K562 (cell line): ENCODE data around the gene HSFX3. TPM values are rescaled to one million over a fixed set of nuclear protein-coding genes. Genes with fewer than 3 reads are reported as not detected.

Experiments
- ATAC-seq: fragments of 200-7000 bp; cut with Tn5 transposase; 3 replicates; pipeline ENCODE4 v1.9.1; 2020; ENCODE audit warnings: moderate library complexity
- BruUV-seq: library from RNA; stranded (reverse); fragments of 400-500 nt; replicated peaks from 2 replicates; lab custom pipeline; 2021; lab: Mats Ljungman, UMichigan
- CTCF ChIA-PET: fragments of 300-600 bp; formaldehyde crosslinking; extraction: SDS; loops from one replicate; lab custom pipeline; 2021; ENCODE audit warnings: low intra/inter-chr PET ratio; lab: Yijun Ruan, JAX
- POLR2A ChIA-PET: fragments of 300-600, 350-650 bp; sonication (Branson Sonifier 250); formaldehyde crosslinking; extraction: SDS; loops from one replicate; lab custom pipeline; 2021; ENCODE audit warnings: antibody characterized with exemption, inconsistent platforms; lab: Yijun Ruan, JAX
- DNase-seq, 4 experiments: peaks; one replicate each; pipeline versions ENCODE4 v3.0.0 to v3.0.0-alpha.2; 2011 to 2018; ENCODE audit warnings: low spot score in 3 of 4, mixed read lengths in 3 of 4; ENCODE audit errors: extremely low read depth in 1 of 4
- FAIRE-seq: peaks from 2 replicates; lab custom pipeline; 2011; peaks lifted over from hg19 to GRCh38; lab: Jason Lieb, UNC
- H2AFZ ChIP-seq: 2 replicates; pipeline ENCODE4 v1.6.0; 2011; ENCODE audit warnings: low read depth, low read length, control low read depth, inconsistent platforms
- H3K27ac ChIP-seq: fragments of 200-600 bp; 3 replicates; pipeline ENCODE4 v1.8.0; 2011; ENCODE audit warnings: low read depth, mild to moderate bottlenecking, control low read depth, inconsistent platforms, low read length, moderate library complexity, mixed read lengths; ENCODE audit errors: extremely low read depth
- H3K27me3 ChIP-seq, 2 experiments: fragments of 300-600 bp in 1 of 2; 2 replicates in 1 of 2; 3 replicates in 1 of 2; pipeline versions ENCODE4 v1.6.0 to v1.8.0; 2011; ENCODE audit warnings: inconsistent platforms in 2 of 2, low read length in 2 of 2, mild to moderate bottlenecking in 1 of 2, mixed read lengths in 1 of 2, moderate library complexity in 1 of 2; ENCODE audit not compliant: control insufficient read depth in 2 of 2, insufficient read depth in 2 of 2
- H3K36me3 ChIP-seq: fragments of 300-600 bp; 3 replicates; pipeline ENCODE4 v1.8.0; 2011; ENCODE audit warnings: mild to moderate bottlenecking, low read length, inconsistent platforms; ENCODE audit not compliant: control insufficient read depth, insufficient read depth
- H3K4me1 ChIP-seq, 2 experiments: fragments of 200-600 bp in 1 of 2; replicated peaks in 1 of 2; 2 replicates in 1 of 2; 3 replicates in 1 of 2; pipeline versions ENCODE4 v1.5.1 to v1.8.0; 2011; ENCODE audit warnings: inconsistent platforms in 2 of 2, low read length in 2 of 2, mild to moderate bottlenecking in 1 of 2, mixed read lengths in 1 of 2, moderate library complexity in 1 of 2; ENCODE audit not compliant: control insufficient read depth in 2 of 2, insufficient read depth in 2 of 2
- H3K4me2 ChIP-seq: 2 replicates; pipeline ENCODE4 v1.6.1; 2011; ENCODE audit warnings: low read length, control low read depth, inconsistent platforms, mixed read lengths; ENCODE audit not compliant: insufficient read depth
- H3K4me3 ChIP-seq: fragments of 200-600 bp; sonication (generic), shearing (Covaris generic); 2 replicates; pipeline ENCODE4 v1.5.1; 2016; ENCODE audit warnings: control low read depth, inconsistent platforms
- H3K79me2 ChIP-seq: fragments of 200-600 bp; 3 replicates; pipeline ENCODE4 v1.8.0; 2011; ENCODE audit warnings: low read length, inconsistent platforms; ENCODE audit not compliant: control insufficient read depth, insufficient read depth
- H3K9ac ChIP-seq, 2 experiments: 2 replicates each; pipeline versions ENCODE4 v1.6.0 to v1.6.1; 2011; ENCODE audit warnings: low read depth in 2 of 2, low read length in 2 of 2, control low read depth in 1 of 2, inconsistent platforms in 1 of 2, mild to moderate bottlenecking in 1 of 2, mixed read lengths in 1 of 2; ENCODE audit not compliant: insufficient read depth in 1 of 2
- H3K9me1 ChIP-seq: one replicate; pipeline ENCODE4 v1.6.0; 2011; ENCODE audit warnings: inconsistent platforms, mild to moderate bottlenecking, low read length, moderate library complexity; ENCODE audit not compliant: control insufficient read depth, insufficient read depth
- H3K9me3 ChIP-seq: replicated peaks from 2 replicates; pipeline ENCODE4 v1.5.1; 2011; ENCODE audit warnings: low read depth, low read length, inconsistent platforms; ENCODE audit not compliant: control insufficient read depth, insufficient read depth
- H4K20me1 ChIP-seq: replicated peaks from 2 replicates; pipeline ENCODE4 v1.6.1; 2011; ENCODE audit warnings: low read length, inconsistent platforms, mixed read lengths; ENCODE audit not compliant: control insufficient read depth, insufficient read depth
- ARID1B ChIP-seq: fragments of 450-650 bp; IDR thresholded peaks from 2 replicates; pipeline ENCODE4 v1.6.1; 2016; ENCODE audit warnings: antibody characterized with exemption, mild to moderate bottlenecking, inconsistent platforms
- CBFA2T3 ChIP-seq: fragments of 450-650 bp; IDR thresholded peaks from 2 replicates; pipeline ENCODE4 v1.6.1; 2017
- CHAMP1 ChIP-seq: fragments of 450-650 bp; IDR thresholded peaks from 2 replicates; pipeline ENCODE4 v1.6.1; 2016; ENCODE audit warnings: mild to moderate bottlenecking
- DNMT1 ChIP-seq: fragments of 450-650 bp; IDR thresholded peaks from 2 replicates; pipeline ENCODE4 v1.6.1; 2016; ENCODE audit warnings: antibody characterized with exemption, mild to moderate bottlenecking
- KDM1A ChIP-seq, 2 experiments: fragments of 450-650 bp; IDR thresholded peaks; 2 replicates each; pipeline ENCODE4 v1.6.1; 2016; ENCODE audit warnings: mild to moderate bottlenecking in 2 of 2
- MAFK ChIP-seq: IDR thresholded peaks from 2 replicates; pipeline ENCODE4 v1.6.1; 2011; ENCODE audit warnings: low read length, improper control_type of control experiment
- PHF20 ChIP-seq: fragments of 450-650 bp; IDR thresholded peaks from 2 replicates; pipeline ENCODE4 v1.6.1; 2018; ENCODE audit not compliant: partially characterized antibody
- PTRF ChIP-seq: fragments of 450-650 bp; IDR thresholded peaks from 2 replicates; pipeline ENCODE4 v1.6.1; 2016; ENCODE audit warnings: mild to moderate bottlenecking, missing genetic modification characterization, missing compliant biosample characterization
- SMARCE1 ChIP-seq: fragments of 450-650 bp; IDR thresholded peaks from 2 replicates; pipeline ENCODE4 v1.7.1; 2016; ENCODE audit warnings: mild to moderate bottlenecking
- ZBTB1 ChIP-seq: sonication (generic); formaldehyde crosslinking; IDR thresholded peaks from 2 replicates; pipeline ENCODE4 v1.8.1; 2023; ENCODE audit warnings: missing genetic modification reagents, low read depth, mild to moderate bottlenecking, borderline replicate concordance
- ZNF239 ChIP-seq: fragments of 250-450 bp; sonication (Bioruptor Pico); IDR thresholded peaks from 2 replicates; pipeline ENCODE4 v1.4.0; 2020; ENCODE audit warnings: mild to moderate bottlenecking
- ZNF316 ChIP-seq: fragments of 450-650 bp; IDR thresholded peaks from 2 replicates; pipeline ENCODE4 v1.6.1; 2016
- ZNF76 ChIP-seq: fragments of 250-450 bp; sonication (Bioruptor Pico); IDR thresholded peaks from 2 replicates; pipeline ENCODE4 v1.4.0; 2020; ENCODE audit warnings: mild to moderate bottlenecking, moderate library complexity, borderline replicate concordance
- WGBS: fragments of 100-300 bp; shearing (Covaris generic); methylation state at CpG from one replicate; pipeline ENCODE4 v1.1.6; 2016; ENCODE audit warnings: low coverage, mixed read lengths; ENCODE audit not compliant: insufficient coverage; ENCODE audit errors: missing lambda C conversion rate; 5-methylcytosine and 5-hydroxymethylcytosine counted together
- in situ Hi-C: fragments of 300-500 bp; cut with MboI; formaldehyde crosslinking; loops from 4 replicates; pipeline ENCODE4 v1.15.0; 2018; ENCODE audit warnings: inconsistent platforms, mixed read lengths
- intact Hi-C: fragments of 100-400 bp; cut with micrococcal nuclease; formaldehyde crosslinking; loops from 2 replicates; pipeline ENCODE4 v1.14.2; 2022
- polyA plus RNA-seq, 8 experiments: library from polyadenylated mRNA; depleted of rRNA in 4 of 8; stranded (reverse) in 5 of 8; unstranded in 3 of 8; fragments of >200 nt; fragmentation: Nextera tagmentation in 2 of 8; fragmentation: Illumina TruSeq in 1 of 8; extraction: Ambion mirVana in 2 of 8; extraction: Trizol in 1 of 8; gene quantifications; 2 replicates each; pipeline versions ENCODE4 v1.2.1 to v1.2.3, GENCODE V29; 2011 to 2014; ENCODE audit warnings: inconsistent platforms in 1 of 8, missing spikeins in 1 of 8
- total RNA-seq, 7 experiments: library from RNA; depleted of rRNA in 6 of 7; stranded (reverse); fragments of >200 nt in 6 of 7; fragmentation: Illumina TruSeq in 2 of 7; extraction: Trizol in 2 of 7; gene quantifications; 2 replicates each; pipeline versions ENCODE4 v1.2.1 to v1.2.3, GENCODE V29; 2011 to 2021; ENCODE audit warnings: low replicate concordance in 1 of 7
- TF ChIP-seq, protein P1 (sequence below): fragments of 450-650 bp; IDR thresholded peaks from 2 replicates; pipeline ENCODE4 v1.6.1; 2016; ENCODE audit warnings: low read depth, mild to moderate bottlenecking, moderate library complexity
- TF ChIP-seq, protein P2 (sequence below): fragments of 450-650 bp; IDR thresholded peaks from 2 replicates; pipeline ENCODE4 v1.6.1; 2016; ENCODE audit warnings: missing biosample characterization, missing genetic modification characterization
- TF ChIP-seq, protein P3 (sequence below): sonication (generic); formaldehyde crosslinking; IDR thresholded peaks from 2 replicates; pipeline ENCODE4 v1.4.0; 2020; ENCODE audit warnings: mild to moderate bottlenecking, missing genetic modification reagents
- TF ChIP-seq, protein P4 (sequence below): fragments of 450-650 bp; conservative IDR thresholded peaks from 2 replicates; pipeline ENCODE4 v1.6.1; 2016; ENCODE audit warnings: missing genetic modification characterization, low read depth, mild to moderate bottlenecking, missing compliant biosample characterization, moderate library complexity

The HSFX3 gene
- total and polyA plus RNA-seq, 9 of the 15 experiments (the other 6 are each of a cell fraction or from before 2014, with no cell fraction given): 0.08 to 0.10 TPM; not detected in 7

DNA sequence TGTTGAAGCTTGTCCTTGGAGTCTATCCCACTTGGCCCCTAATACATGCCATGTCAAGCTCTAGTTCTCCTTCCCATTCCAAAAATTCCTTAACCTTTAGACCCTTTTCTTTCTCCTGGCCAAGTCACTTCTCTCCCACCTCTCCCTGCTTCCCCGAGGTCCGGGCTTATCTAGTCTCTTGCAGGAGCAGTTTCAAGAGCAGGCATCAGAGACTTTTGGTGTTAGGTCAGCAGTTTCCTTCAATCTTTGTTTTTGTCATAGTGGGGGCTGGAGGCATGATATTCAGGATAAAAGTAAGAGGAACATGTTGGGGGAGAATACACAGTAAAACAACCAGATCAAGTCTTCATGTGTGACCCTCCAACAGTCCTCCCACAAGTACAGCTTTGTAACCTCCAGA is 33.1 kb downstream of the HSFX3 start:
- DNase-seq: peak in 2 of 4 experiments; percentile 41 to 60
- Histone ChIP-seq H3K9me3 (no peaks in the 10 kb centered on the region), H3K9ac (no peak overlapping the region; a peak in 1 of 4 replicates), H3K4me1 (peaks cover 3 to 24% of the 10 kb centered on the region in 2 experiments; a peak in 4 of 5 replicates), H2AFZ (peak overlapping the region; percentile 34), H3K4me2 (peak overlapping the region; percentile 5; the same call in 1 of the 2 replicates), H3K9me1 (no peaks in the 10 kb centered on the region), H3K27ac (peak overlapping the region; percentile 40; the same call in 1 of the 3 replicates), H4K20me1 (no peaks in the 10 kb centered on the region), H3K79me2 (no peaks in the 10 kb centered on the region), H3K27me3 (no peaks in the 10 kb centered on the region), H3K36me3 (no peaks in the 10 kb centered on the region), H3K4me3 (no peak overlapping the region)
- 0% methylated on average over 2 of the region's 2 CpGs for WGBS
- POLR2A ChIA-PET: no interaction called here
- peak; percentile 40 for FAIRE-seq
- ATAC-seq: peak; percentile 63
- BruUV-seq: no TSS peak
- CTCF ChIA-PET: no interaction called here
- in situ Hi-C loops (loop anchor here (10.0 to 25.0 kb wide), 2 partner anchors 58 to 121 kb away; partner anchors contain the start of gene TMEM185A), intact Hi-C loops (loop anchor here (10.0 kb wide), 1 partner anchor 128 kb away; no protein-coding TSS in a partner anchor)
- TF ChIP-seq ZNF316 (peak; percentile 83), CHAMP1 (no peak), KDM1A (IDR thresholded peaks at IDR 0.05) (0 out of 4 replicates have a peak, but pooled peaks of 1 of the 2 experiments have one; percentile 20), DNMT1 (no peak), PTRF (no peak), CBFA2T3 (peak; percentile 77), MAFK (peak; percentile 26; the same call in 1 of the 2 replicates), ZBTB1 (no peak), PHF20 (no peak), ZNF76 (CRISPR knock-in tag) (no peak), SMARCE1 (0 out of 2 replicates have a peak, but pooled peaks have one; percentile 14), ZNF239 (CRISPR knock-in tag) (no peak), ARID1B (peak; percentile 77)
- TF ChIP-seq, protein P1, sequence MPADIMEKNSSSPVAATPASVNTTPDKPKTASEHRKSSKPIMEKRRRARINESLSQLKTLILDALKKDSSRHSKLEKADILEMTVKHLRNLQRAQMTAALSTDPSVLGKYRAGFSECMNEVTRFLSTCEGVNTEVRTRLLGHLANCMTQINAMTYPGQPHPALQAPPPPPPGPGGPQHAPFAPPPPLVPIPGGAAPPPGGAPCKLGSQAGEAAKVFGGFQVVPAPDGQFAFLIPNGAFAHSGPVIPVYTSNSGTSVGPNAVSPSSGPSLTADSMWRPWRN: no peak
- TF ChIP-seq, protein P2, sequence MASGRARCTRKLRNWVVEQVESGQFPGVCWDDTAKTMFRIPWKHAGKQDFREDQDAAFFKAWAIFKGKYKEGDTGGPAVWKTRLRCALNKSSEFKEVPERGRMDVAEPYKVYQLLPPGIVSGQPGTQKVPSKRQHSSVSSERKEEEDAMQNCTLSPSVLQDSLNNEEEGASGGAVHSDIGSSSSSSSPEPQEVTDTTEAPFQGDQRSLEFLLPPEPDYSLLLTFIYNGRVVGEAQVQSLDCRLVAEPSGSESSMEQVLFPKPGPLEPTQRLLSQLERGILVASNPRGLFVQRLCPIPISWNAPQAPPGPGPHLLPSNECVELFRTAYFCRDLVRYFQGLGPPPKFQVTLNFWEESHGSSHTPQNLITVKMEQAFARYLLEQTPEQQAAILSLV (tag): no peak
- TF ChIP-seq, protein P3, sequence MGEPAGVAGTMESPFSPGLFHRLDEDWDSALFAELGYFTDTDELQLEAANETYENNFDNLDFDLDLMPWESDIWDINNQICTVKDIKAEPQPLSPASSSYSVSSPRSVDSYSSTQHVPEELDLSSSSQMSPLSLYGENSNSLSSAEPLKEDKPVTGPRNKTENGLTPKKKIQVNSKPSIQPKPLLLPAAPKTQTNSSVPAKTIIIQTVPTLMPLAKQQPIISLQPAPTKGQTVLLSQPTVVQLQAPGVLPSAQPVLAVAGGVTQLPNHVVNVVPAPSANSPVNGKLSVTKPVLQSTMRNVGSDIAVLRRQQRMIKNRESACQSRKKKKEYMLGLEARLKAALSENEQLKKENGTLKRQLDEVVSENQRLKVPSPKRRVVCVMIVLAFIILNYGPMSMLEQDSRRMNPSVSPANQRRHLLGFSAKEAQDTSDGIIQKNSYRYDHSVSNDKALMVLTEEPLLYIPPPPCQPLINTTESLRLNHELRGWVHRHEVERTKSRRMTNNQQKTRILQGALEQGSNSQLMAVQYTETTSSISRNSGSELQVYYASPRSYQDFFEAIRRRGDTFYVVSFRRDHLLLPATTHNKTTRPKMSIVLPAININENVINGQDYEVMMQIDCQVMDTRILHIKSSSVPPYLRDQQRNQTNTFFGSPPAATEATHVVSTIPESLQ (CRISPR knock-in tag): no peak
- TF ChIP-seq, protein P4, sequence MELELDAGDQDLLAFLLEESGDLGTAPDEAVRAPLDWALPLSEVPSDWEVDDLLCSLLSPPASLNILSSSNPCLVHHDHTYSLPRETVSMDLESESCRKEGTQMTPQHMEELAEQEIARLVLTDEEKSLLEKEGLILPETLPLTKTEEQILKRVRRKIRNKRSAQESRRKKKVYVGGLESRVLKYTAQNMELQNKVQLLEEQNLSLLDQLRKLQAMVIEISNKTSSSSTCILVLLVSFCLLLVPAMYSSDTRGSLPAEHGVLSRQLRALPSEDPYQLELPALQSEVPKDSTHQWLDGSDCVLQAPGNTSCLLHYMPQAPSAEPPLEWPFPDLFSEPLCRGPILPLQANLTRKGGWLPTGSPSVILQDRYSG: no peak
